GM12891 (cell line): ENCODE data around the gene PRPSAP2. TPM values are rescaled to one million over a fixed set of nuclear protein-coding genes. Genes with fewer than 3 reads are reported as not detected.
"Not testable (repeated sequence)": the region's sequence is repeated elsewhere in the genome, so short reads cannot be mapped to it uniquely, and the experiment has no call there.

Source experiments
- DNase-seq: peaks from one replicate; pipeline ENCODE4 v3.0.0; 2011; ENCODE audit warnings: low spot score; ENCODE audit not compliant: insufficient read length
- FAIRE-seq: peaks from 2 replicates; lab custom pipeline; 2011; peaks lifted over from hg19 to GRCh38; lab: Jason Lieb, UNC
- PAX5 ChIP-seq: IDR thresholded peaks from 2 replicates; pipeline ENCODE4 v1.6.1; 2011; ENCODE audit warnings: low read length, moderate library complexity, mild to moderate bottlenecking; ENCODE audit not compliant: insufficient read depth, severe bottlenecking
- POLR2A ChIP-seq: IDR thresholded peaks from 2 replicates; pipeline ENCODE4 v1.6.1; 2011; ENCODE audit warnings: low read depth, low read length, control low read depth
- POLR2AphosphoS5 ChIP-seq: IDR thresholded peaks from 2 replicates; pipeline ENCODE4 v1.6.1; 2011; ENCODE audit warnings: low read depth, low read length, control low read depth
- POU2F2 ChIP-seq: IDR thresholded peaks from 2 replicates; pipeline ENCODE4 v1.6.1; 2011; ENCODE audit warnings: low read depth, mild to moderate bottlenecking, control low read depth, low read length, moderate library complexity
- SPI1 ChIP-seq: IDR thresholded peaks from 2 replicates; pipeline ENCODE4 v1.6.1; 2011; ENCODE audit warnings: low read depth, low read length, control low read depth
- TAF1 ChIP-seq: IDR thresholded peaks from 2 replicates; pipeline ENCODE4 v1.6.1; 2011; ENCODE audit warnings: low read depth, low read length, control low read depth
- polyA plus RNA-seq: library from polyadenylated mRNA; unstranded; fragments of >200 nt; gene quantifications from one replicate; pipeline ENCODE4 v1.2.1, GENCODE V29; 2012; ENCODE audit warnings: low read depth, missing spikeins, inconsistent platforms; ENCODE audit not compliant: missing spikeins

The PRPSAP2 gene
- polyA plus RNA-seq, result 66.1 TPM

GRCh38 chr17:18857864-18858566, at the start of gene PRPSAP2:
PRPSAP2 (plus strand) TSS chr17:18858131; CDS start chr17:18865834, 7,703 bp downstream.
- FAIRE-seq (peak; percentile 96), DNase-seq (peak; percentile 87)
- TF ChIP-seq POU2F2 (no peak), POLR2AphosphoS5 (no peak), TAF1 (0 out of 2 replicates have a peak, but pooled peaks have one; percentile 41), SPI1 (no peak), PAX5 (no peak), POLR2A (0 out of 2 replicates have a peak, but pooled peaks have one; percentile 43)

DNA sequence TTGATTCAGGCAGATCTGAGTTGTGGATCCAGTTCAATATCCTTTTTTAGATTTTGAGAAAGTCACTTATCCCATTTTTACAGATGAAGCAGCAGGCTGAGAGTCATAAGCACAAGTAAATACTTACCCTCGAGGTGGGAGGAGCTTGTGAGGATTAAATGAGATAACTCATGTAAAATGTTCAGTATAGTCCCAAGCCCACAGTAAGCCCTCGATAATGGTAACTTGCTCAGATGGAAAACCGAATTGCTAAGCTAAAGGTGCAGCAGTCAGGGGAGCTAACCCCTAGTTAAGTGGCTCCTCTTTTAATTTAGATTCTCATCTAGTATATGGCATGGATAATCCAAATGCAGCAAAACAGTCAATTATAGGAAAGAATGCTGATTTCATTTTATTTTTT, 42.0 kb upstream of the PRPSAP2 start:
- not testable (repeated sequence) for DNase-seq, FAIRE-seq

GRCh38 chr17:18816489-18817371, 41.2 kb upstream of the PRPSAP2 start:
- not testable (repeated sequence) for DNase-seq
- FAIRE-seq, result peak; percentile 94

DNA sequence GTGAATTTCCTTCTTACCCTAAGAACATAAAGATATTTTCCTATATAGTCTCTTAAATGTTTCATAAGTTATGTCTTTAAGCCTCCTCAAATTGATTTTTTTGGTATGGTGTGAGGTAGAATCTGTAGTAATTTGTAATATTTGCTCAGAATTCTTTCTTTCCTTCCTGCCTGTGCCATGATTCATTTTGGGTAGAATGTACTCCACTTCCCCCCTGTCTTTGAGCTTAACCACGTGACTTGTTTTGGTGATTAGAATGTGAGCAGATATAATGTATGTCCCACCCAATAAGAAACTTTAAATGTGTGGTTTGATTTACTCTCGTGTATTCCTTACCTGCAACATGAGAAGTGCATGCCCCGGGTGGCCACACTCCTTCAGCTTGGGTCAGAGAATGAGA, 36.5 kb upstream of the PRPSAP2 start:
- FAIRE-seq, DNase-seq: not testable (repeated sequence)

GRCh38 chr17:18827613-18828012, 30.3 kb upstream of the PRPSAP2 start:
- FAIRE-seq, DNase-seq: not testable (repeated sequence)

DNA sequence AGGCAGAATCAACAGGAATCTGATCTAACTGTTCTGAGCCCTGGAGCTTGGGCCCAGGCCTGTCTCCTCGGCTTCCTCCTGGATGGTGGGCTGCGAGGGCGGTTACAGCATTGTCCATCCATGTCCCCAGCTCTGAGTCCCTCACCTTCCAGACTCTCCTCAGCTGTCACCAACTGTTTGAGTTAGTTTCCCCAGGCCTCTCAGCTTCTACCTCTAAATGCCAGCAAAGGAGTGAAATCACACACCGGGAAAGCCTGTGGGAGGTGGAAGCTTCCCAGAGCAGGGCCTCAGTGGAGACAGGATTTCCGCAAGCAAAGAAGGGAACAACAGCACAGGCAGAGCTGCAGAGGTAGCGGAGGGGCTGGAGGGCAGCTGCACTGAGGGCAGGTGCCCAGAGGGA, 9.4 kb upstream of the PRPSAP2 start:
- FAIRE-seq (no peak), DNase-seq (no peak)
- TF ChIP-seq POU2F2, result no peak
- no peak for TF ChIP-seq POLR2AphosphoS5
- no peak for TF ChIP-seq TAF1
- no peak for TF ChIP-seq SPI1
- TF ChIP-seq POLR2A, result no peak
- TF ChIP-seq PAX5, result no peak

GRCh38 chr17:18850679-18851078, 7.3 kb upstream of the PRPSAP2 start:
- FAIRE-seq, result no peak
- TF ChIP-seq POLR2AphosphoS5 (no peak), SPI1 (no peak), POU2F2 (no peak), TAF1 (no peak), PAX5 (no peak), POLR2A (no peak)

GRCh38 chr17:18851201-18851600, 6.7 kb upstream of the PRPSAP2 start:
- TF ChIP-seq PAX5 (no peak), POLR2A (no peak), POU2F2 (no peak), TAF1 (no peak), POLR2AphosphoS5 (no peak)
- no peak for FAIRE-seq
- no peak for DNase-seq

More at GRCh38 chr17:18850679-18851078, 7.3 kb upstream of the PRPSAP2 start:
- DNase-seq, result no peak

DNA sequence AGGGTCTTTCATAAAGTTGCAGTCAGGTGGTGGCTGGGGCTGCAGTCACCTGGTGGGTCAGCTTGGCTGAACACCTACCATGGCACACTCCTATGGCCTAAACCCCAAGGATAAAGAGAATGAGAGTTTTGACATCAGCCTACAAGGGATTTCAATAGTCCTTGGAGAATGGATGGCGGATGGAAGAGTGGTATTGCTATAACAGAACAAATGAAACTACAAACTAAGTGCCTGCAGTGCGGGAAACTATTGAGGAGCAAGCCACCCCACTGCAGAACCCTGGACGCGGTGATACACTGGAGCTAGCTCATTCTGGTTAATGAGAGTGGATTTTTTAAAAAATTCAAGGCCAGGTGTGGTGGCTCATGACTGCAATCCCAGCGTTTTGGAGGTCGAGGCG, 3.0 kb upstream of the PRPSAP2 start:
- FAIRE-seq, result no peak
- TF ChIP-seq POLR2AphosphoS5 (no peak), POU2F2 (no peak), POLR2A (no peak), TAF1 (no peak), PAX5 (no peak), SPI1 (no peak)
- no peak for DNase-seq

GRCh38 chr17:18855831-18856569, 1.9 kb upstream of the PRPSAP2 start:
- DNase-seq, result peak; percentile 61
- FAIRE-seq, result peak; percentile 97
- peak; percentile 86 for TF ChIP-seq POLR2AphosphoS5
- peak; percentile 67 for TF ChIP-seq POLR2A
- TF ChIP-seq SPI1, result no peak
- TF ChIP-seq TAF1, result peak; percentile 91
- TF ChIP-seq PAX5, result no peak
- 0 out of 2 replicates have a peak, but pooled peaks have one; percentile 8 for TF ChIP-seq POU2F2
